ENCODE results near the gene EXD3.

EXD3 gene

DNA sequence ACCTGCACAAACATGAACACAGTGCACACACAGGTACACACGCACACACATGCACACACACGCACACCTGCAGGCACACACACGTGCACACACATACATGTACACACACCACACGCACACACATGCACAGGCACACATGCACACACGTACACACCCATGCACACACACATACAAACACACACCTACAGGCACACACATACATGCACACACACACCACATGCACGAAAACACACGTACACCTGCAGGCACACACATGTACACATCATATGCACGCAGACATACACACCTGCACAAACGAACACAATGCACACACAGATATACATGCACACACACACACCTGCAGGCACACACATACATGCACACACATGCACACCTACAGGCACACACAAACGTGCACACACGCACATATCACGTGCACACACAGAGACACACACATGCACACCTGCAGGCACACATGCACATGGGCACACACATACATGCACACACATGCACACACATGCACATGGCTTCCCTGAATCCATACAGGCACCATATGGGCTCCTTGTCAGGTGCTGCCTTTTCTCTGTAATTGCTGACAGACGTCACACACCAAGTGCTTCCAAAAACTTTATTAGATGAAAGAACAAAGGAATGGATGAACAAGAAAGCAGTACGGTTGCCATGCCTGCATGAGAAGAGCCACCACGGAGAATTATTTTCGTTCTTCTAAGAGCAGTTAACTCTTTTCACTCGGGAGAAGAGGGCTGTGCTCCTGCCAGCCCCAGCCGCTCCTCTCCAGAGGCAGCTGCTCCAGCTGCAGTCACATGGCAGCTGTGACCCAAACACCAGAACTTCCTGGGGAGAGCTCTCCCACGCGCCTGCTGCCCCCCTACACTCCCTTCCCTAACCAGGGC lies 57.2 kb downstream of the EXD3 start:
- DNase-seq (ENCODE audit: low read depth in 3 of 3), result no peak

- no peak for DNase-seq (ENCODE audit: low read depth in 3 of 3)
Measured at GRCh38 chr9:137365056-137365455, 57.9 kb downstream of the EXD3 start.

DNA sequence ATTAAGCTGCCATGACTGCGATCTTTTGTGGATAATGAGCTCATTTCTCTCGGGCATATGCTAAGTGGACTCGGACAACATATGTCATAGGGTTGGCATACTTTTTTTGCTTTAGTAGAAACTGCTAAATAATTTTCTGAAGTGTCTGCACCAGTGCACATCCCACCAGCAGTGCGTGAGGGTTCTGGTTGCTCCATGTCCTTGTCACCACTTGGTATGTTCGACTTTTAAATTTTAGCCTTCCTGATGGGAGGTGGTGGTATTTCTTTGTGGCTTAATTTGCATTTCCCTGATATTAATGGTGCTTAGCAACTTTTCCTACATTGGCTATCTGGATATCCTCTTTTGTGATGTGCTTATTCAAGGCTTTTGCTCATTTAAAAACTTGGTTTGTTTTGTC lies 63.1 kb downstream of the EXD3 start:
- DNase-seq (ENCODE audit: low read depth in 3 of 3), result no peak

DNA sequence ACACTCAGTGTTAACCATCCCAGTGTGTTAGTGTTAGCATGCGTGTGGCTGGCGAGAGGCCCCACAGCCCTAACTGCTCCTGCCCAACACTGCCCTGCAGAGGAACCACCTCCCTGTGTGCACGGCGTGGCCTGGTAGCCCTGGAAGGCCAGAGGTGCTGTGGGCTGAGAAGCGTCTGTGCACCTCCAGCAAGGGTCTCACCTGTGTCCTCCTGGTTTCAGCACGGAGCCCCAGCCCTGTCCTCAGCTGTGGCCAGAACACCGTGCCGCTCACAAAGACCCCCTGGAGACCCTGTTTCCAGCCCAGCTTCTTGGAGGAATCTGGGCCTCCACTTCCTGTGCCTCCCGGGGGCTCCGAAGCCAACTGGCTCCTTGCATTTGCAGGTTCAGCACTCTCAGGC lies 64.8 kb downstream of the EXD3 start:
- DNase-seq (ENCODE audit: low read depth in 3 of 3), result no peak

DNA sequence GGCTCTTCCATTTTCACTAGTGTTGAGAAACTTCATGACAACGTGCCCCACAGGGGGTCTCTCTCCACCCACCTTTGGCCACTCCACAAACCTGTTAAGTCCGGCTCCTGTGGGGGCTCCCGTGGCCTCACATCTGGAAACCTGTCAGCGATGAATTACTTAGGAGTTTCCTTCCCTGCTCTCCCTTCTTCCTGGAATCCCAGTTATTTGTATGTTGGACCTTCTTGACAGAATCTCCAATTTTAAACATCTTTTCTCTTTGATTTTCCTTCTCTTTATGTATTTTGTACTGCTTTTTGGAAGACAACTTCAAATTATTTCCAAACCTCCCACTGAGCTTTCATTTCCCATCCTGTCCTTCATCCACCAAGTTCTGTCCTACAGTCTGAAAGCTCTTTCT lies 65.8 kb downstream of the EXD3 start:
- no peak for DNase-seq (ENCODE audit: low read depth in 3 of 3)

GRCh38 chr9:137355761-137356365 lies 67.1 kb downstream of the EXD3 start:
- no peak for DNase-seq (ENCODE audit: low read depth in 3 of 3)

GRCh38 chr9:137354845-137355760 lies 67.9 kb downstream of the EXD3 start:
- DNase-seq (ENCODE audit: low read depth in 3 of 3), result no peak

DNA sequence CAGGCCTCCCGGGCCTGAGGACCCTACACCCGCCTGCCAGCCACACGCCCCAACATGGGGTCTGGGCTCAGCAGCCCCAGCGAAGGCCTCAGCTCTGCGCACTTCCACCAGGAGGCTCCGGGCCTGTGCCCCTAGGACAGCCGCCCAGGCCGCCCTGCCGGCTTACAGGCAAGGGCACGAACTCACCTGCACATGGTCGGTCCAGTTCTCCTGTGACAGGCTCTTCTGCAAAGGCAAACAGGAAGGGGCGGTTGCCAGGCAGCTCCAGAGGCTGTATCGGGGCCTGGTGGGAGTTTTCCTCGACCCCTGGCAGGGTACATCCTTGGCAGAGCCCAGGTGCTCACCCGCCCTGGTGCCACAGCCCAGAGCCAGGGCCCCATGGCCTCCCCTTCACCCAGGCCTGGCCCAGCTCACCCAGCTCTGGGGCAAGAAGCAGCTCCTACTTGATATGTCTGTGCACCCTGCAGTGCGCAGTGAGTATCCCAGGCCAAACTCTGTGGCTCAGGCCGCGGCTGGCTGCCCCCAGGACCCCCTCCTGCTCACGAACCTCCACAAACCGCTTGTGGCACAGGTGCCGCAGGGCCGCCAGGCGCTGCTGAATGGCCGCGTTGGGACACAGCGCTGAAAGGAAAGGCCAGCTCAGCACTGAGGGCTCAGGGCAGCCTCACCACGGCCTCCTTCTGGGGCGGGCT lies 68.7 kb downstream of the EXD3 start:
- DNase-seq (ENCODE audit: low read depth in 3 of 3), result no peak

GRCh38 chr9:137353223-137354152 lies 69.5 kb downstream of the EXD3 start:
- no peak for DNase-seq (ENCODE audit: low read depth in 3 of 3)

DNA sequence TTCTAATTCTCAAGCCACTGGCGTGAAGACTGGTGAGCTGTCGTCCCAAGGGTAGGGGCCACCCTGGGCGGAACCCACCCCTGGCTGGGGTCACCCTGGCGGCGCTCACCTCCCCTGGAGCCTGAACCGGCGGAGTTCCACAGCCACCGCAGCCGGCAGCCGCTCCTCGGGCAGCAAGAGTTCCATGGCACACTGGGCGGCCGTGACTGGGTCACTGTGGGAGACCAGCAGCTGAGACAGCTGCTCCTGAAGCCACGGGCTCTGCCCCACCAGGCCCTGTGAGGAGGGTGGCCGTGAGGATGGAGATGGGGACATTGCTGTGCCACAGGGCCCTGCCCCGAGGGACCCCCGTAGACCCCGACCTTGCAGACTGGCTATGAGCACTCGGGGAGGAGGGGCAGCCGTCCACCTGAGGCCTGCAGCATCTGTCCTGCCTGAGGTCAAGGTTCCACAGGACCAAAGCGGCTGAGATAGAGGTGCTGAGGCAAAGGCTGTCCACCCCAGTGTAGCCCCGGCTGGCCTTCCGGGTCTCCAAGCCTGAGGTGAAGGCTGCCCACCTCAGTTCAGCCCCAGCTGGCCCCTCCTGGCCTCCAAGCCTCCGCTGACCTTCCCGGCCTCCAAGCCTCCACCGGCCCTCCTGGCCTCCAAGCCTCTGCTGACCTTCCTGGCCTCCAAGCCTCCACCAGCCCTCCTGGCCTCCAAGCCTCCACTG lies 70.3 kb downstream of the EXD3 start:
- no peak for DNase-seq (ENCODE audit: low read depth in 3 of 3)

DNA sequence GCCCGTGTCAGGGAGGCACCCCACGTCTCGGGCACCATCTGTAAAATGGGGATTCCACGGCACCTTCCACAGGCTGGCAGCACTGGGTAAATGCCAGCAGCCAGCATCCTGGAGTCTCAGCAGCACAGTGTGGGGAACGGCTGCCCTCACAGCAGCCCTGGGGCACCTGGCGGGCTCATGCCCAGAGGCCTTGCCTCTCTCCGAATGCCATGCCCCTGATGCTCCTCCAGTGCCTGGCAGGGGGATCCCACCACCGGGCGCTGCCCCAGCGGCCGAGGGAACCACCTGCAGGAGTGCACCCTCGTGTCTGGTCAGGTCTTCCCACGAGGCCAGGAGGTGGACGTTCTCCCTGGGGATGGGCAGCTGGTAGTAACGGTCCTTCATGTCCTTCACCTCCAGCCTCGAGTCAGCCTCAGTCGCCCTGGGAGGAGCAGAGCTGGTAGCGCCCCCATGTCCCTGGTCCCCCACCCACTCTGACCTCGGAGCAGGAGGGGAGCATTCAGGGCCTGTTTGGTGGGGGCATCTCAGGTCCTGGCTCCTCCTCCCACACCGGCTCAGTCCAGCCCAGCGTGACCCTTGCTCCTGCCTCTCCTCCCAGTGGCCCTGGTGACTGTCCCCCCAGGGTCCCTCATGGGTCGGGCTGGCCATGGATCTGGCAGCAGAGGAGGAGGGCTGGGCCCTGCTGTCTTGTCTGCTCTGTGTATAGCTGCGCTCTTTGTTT lies 71.0 kb downstream of the EXD3 start:
- no peak for DNase-seq (ENCODE audit: low read depth in 3 of 3)

- DNase-seq (ENCODE audit: low read depth in 3 of 3), result no peak
Measured at GRCh38 chr9:137350696-137351584, 72.0 kb downstream of the EXD3 start.

- no peak for DNase-seq (ENCODE audit: low read depth in 3 of 3)
Measured at GRCh38 chr9:137349471-137350033, 73.4 kb downstream of the EXD3 start.

DNA sequence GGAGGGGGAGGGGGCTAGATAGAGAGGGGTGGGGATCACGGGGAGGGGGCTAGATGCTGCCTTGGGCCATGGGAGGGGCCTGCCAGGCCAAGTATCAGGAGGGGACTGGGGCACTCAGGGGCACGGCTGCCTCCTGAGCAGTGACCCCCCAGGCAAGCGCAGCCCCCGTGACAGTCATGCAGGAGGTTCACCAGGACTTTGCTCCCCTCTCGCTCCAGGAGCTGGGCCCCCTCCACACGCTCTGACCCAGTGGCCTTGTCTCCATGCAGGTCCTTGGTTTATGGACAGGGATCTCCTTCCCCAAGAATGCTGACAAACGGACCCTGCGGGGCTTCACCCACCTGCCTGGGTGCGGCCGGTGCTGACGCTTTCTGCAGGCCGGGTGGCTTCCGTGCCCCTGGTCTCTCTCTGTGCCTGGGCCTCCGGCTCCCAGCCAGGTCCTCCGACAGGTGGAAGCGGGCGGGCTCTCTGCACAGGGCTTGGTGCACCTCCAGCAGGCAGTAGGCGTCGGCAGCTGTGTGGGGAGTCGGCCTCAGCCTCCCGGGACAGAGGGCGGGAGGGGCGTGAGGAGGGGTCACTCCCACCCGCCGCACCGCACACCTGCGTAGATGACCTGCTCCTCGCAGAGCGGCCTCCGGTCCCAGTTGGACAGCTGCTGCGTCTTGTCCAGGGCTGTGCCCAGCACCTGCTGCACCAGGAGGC lies 74.0 kb downstream of the EXD3 start:
- DNase-seq (ENCODE audit: low read depth in 3 of 3), result no peak

- no peak for DNase-seq (ENCODE audit: low read depth in 3 of 3)
Measured at GRCh38 chr9:137347928-137348327, 75.0 kb downstream of the EXD3 start.

DNA sequence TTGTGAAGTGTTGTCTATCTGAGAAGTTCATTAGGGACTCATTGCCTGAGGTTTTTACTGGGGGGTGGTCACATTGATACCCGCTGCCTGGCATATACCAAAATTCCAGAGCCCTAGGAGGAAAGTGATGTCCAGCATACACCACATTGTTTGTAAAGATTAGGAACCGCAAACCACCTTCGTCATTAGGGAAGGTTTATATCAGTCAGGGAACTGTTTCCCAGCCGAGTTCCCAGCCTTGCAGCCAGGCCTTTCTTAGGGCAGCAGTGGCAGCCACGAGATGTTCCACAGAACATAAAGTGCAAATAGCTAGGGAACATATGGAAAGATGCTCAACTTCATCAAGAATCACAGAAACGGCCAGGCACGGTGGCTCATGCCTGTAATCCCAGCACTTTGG lies 80.5 kb downstream of the EXD3 start:
- DNase-seq (ENCODE audit: low read depth in 3 of 3), result no peak

GRCh38 chr9:137341227-137341626 lies 81.7 kb downstream of the EXD3 start:
- no peak for DNase-seq (ENCODE audit: low read depth in 3 of 3)
